MM.1S (cell line): Measurements from ENCODE around the gene MAGOH.

ENCODE experiments used
- DNase-seq: peaks from one replicate; pipeline ENCODE4 v3.0.0-alpha.2; 2015
- H2AFZ ChIP-seq: fragments of 300-600 bp; sonication (generic); 2 replicates; pipeline ENCODE4 v1.6.0; 2016; ENCODE audit warnings: antibody characterized with exemption, low read length
- H3F3A ChIP-seq: fragments of 300-600 bp; sonication (generic); 2 replicates; pipeline ENCODE4 v1.6.1; 2016; ENCODE audit warnings: mild to moderate bottlenecking, antibody characterized with exemption, low read length, moderate library complexity, mixed read lengths; ENCODE audit not compliant: insufficient read depth
- H3K27ac ChIP-seq: fragments of 300-600 bp; sonication (generic); 2 replicates; pipeline ENCODE4 v1.5.1; 2016; ENCODE audit warnings: mild to moderate bottlenecking, low read length
- H3K27me3 ChIP-seq: fragments of 300-600 bp; sonication (generic); replicated peaks from 2 replicates; pipeline ENCODE4 v1.6.0; 2016; ENCODE audit warnings: low read length; ENCODE audit not compliant: insufficient read depth
- H3K36me3 ChIP-seq: fragments of 300-600 bp; sonication (generic); replicated peaks from 2 replicates; pipeline ENCODE4 v1.6.1; 2016; ENCODE audit warnings: mild to moderate bottlenecking, low read length, mixed read lengths; ENCODE audit not compliant: insufficient read depth
- H3K4me1 ChIP-seq: fragments of 300-600 bp; sonication (generic); 2 replicates; pipeline ENCODE4 v1.6.1; 2016; ENCODE audit warnings: low read length, mixed read lengths
- H3K4me2 ChIP-seq: fragments of 300-600 bp; sonication (generic); 2 replicates; pipeline ENCODE4 v1.6.0; 2016; ENCODE audit warnings: low read depth, low read length
- H3K4me3 ChIP-seq: fragments of 300-600 bp; sonication (generic); 2 replicates; pipeline ENCODE4 v1.5.1; 2016; ENCODE audit warnings: low read length, mixed read lengths
- H3K79me2 ChIP-seq: fragments of 300-600 bp; sonication (generic); 2 replicates; pipeline ENCODE4 v1.6.1; 2016; ENCODE audit warnings: mixed run types, low read length, mixed read lengths
- H3K9ac ChIP-seq: fragments of 300-600 bp; sonication (generic); 2 replicates; pipeline ENCODE4 v1.6.1; 2016; ENCODE audit warnings: low read length, mixed read lengths
- H3K9me2 ChIP-seq: fragments of 300-600 bp; sonication (generic); replicated peaks from 2 replicates; pipeline ENCODE4 v1.6.1; 2016; ENCODE audit warnings: mild to moderate bottlenecking, low read length, mixed read lengths; ENCODE audit not compliant: insufficient read depth
- H3K9me3 ChIP-seq: fragments of 300-600 bp; sonication (generic); replicated peaks from 2 replicates; pipeline ENCODE4 v1.6.1; 2016; ENCODE audit warnings: mild to moderate bottlenecking, low read length, mixed read lengths; ENCODE audit not compliant: insufficient read depth
- H4K20me1 ChIP-seq: fragments of 300-600 bp; sonication (generic); 2 replicates; pipeline ENCODE4 v1.6.1; 2016; ENCODE audit warnings: mild to moderate bottlenecking, low read length, moderate library complexity, mixed read lengths; ENCODE audit not compliant: insufficient read depth
- CTCF ChIP-seq: fragments of 300-600 bp; sonication (generic); IDR thresholded peaks from 2 replicates; pipeline ENCODE4 v1.5.1; 2016; ENCODE audit warnings: antibody characterized with exemption, low read length, mixed read lengths
- EZH2 ChIP-seq: fragments of 300-600 bp; sonication (generic); optimal IDR thresholded peaks from 2 replicates; pipeline ENCODE3; 2017; ENCODE audit warnings: low read depth, mild to moderate bottlenecking, antibody characterized with exemption, low read length, mixed read lengths
- EZH2phosphoT487 ChIP-seq: fragments of 300-600 bp; sonication (generic); IDR thresholded peaks from 2 replicates; pipeline ENCODE4 v1.6.1; 2018; ENCODE audit warnings: antibody characterized with exemption, low read length

Gene MAGOH

GRCh38 chr1:53281133-53281532 is 42.8 kb upstream of the MAGOH start:
- Histone ChIP-seq H3K36me3 (peaks cover 3% of the 10 kb centered on the region; the same call in 1 of the 2 replicates), H3K9me2 (no peaks in the 10 kb centered on the region)
- no peak for DNase-seq

GRCh38 chr1:53280496-53280895 is 42.2 kb upstream of the MAGOH start:
- Histone ChIP-seq H3K9me2 (no peaks in the 10 kb centered on the region), H3K4me2 (no peak overlapping the region), H3K27me3 (no peaks in the 10 kb centered on the region), H3K9ac (no peak overlapping the region), H3K4me1 (no peaks in the 10 kb centered on the region), H3K36me3 (peaks cover 3% of the 10 kb centered on the region; the same call in 1 of the 2 replicates), H3F3A (no peaks in the 10 kb centered on the region), H3K9me3 (no peaks in the 10 kb centered on the region), H2AFZ (no peak overlapping the region), H4K20me1 (no peaks in the 10 kb centered on the region), H3K27ac (no peak overlapping the region), H3K4me3 (no peak overlapping the region), H3K79me2 (no peaks in the 10 kb centered on the region; the same call in 1 of the 2 replicates)
- no peak for DNase-seq
- TF ChIP-seq EZH2phosphoT487 = no peak
- no peak for TF ChIP-seq CTCF
- no peak for TF ChIP-seq EZH2

More at GRCh38 chr1:53281133-53281532, 42.8 kb upstream of the MAGOH start:
- no peaks in the 10 kb centered on the region for H3F3A ChIP-seq
- no peaks in the 10 kb centered on the region; the same call in 1 of the 2 replicates for H3K79me2 ChIP-seq
- no peaks in the 10 kb centered on the region for H3K4me1 ChIP-seq
- no peak overlapping the region for H3K4me2 ChIP-seq
- TF ChIP-seq EZH2phosphoT487 = no peak
- no peak for TF ChIP-seq EZH2
- TF ChIP-seq CTCF = no peak
- no peak overlapping the region for H3K27ac ChIP-seq
- no peak overlapping the region for H3K9ac ChIP-seq
- H3K4me3 ChIP-seq = no peak overlapping the region
- no peak overlapping the region for H2AFZ ChIP-seq
- H4K20me1 ChIP-seq = no peaks in the 10 kb centered on the region
- H3K27me3 ChIP-seq = no peaks in the 10 kb centered on the region
- no peaks in the 10 kb centered on the region for H3K9me3 ChIP-seq

- H3K4me2 ChIP-seq = no peak overlapping the region
- H3K9me3 ChIP-seq = no peaks in the 10 kb centered on the region
- H3K36me3 ChIP-seq = 0 out of 2 replicates have a peak, but pooled peaks cover 3% of the 10 kb centered on the region
- no peak overlapping the region for H3K4me3 ChIP-seq
- H3K79me2 ChIP-seq = no peaks in the 10 kb centered on the region; the same call in 1 of the 2 replicates
- no peaks in the 10 kb centered on the region for H3K27me3 ChIP-seq
- no peak for TF ChIP-seq EZH2phosphoT487
- TF ChIP-seq EZH2 = no peak
- TF ChIP-seq CTCF = no peak
- no peak overlapping the region for H3K9ac ChIP-seq
- H3F3A ChIP-seq = no peaks in the 10 kb centered on the region
- no peak for DNase-seq
- H2AFZ ChIP-seq = no peak overlapping the region
- no peaks in the 10 kb centered on the region for H3K4me1 ChIP-seq
- H3K27ac ChIP-seq = no peak overlapping the region
- H3K9me2 ChIP-seq = no peaks in the 10 kb centered on the region
- H4K20me1 ChIP-seq = no peaks in the 10 kb centered on the region
Observed at GRCh38 chr1:53279296-53280200, 41.2 kb upstream of the MAGOH start.
